Measurements from ENCODE around the gene SPTBN4.

Gene SPTBN4

DNA sequence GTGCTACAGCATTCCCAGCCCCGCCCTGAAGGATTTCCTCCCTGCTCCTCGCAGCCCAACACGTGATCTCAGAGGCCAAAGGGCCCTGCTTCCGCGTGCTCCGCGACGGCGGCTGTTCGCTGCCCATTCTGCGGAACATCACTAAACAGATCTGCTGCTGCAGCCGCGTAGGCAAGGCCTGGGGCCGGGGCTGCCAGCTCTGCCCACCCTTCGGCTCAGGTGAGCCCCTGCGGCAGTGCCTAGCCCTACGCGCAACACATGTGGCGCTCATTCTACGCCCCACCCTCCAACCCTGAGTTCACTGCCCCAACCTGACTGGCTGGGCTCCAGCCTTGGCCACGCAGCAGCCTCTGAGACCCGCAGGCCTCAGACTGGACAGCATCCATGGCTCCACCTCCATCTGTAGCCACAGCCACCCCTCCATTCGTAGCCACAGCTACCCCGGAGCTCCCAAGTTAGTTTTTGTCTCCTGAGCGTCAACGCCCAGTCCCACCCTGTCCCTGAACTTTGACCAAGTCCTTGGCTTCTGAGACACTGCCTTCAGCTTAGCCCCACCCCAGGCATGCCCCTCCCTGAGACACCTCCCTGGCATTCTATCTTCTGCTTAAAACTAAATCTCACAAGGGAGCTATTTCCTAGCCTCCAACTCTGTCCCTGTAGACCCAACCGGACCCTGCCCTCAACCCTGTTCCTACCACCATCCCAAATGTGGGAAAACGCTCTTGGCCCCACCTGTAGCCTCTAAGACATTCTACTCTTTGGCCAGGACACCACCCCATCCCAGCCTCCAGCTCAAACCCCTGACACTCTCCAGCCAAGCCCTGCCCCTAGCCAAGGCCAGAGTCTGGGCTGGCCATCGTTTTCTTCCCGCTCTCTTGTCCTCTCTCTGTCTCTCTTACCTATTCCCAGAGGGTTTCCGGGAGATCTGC, 140.8 kb downstream of the SPTBN4 start:
- peak; percentile 11 for DNase-seq

GRCh38 chr19:40608240-40608621, 141.4 kb downstream of the SPTBN4 start:
- no peak for DNase-seq

DNA sequence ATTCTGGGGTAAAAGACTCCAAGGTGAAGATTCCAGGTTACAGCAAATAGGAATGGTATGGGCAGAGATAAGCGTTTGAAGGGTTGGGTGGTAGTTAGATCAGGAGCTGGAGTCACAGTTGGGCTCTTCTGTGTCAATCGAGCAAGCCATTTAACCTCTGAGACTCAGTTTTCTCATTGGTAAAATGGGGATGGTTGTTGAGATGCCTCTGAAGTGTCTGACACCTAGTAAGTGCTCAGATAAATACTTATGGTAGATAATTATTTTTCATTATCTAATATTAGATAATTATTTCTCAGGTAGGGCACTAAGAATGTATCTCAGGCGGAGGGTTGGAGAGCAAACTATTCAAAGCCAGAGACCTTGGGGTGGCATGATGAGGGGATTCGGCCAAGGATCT, 142.2 kb downstream of the SPTBN4 start:
- no peak for DNase-seq

DNA sequence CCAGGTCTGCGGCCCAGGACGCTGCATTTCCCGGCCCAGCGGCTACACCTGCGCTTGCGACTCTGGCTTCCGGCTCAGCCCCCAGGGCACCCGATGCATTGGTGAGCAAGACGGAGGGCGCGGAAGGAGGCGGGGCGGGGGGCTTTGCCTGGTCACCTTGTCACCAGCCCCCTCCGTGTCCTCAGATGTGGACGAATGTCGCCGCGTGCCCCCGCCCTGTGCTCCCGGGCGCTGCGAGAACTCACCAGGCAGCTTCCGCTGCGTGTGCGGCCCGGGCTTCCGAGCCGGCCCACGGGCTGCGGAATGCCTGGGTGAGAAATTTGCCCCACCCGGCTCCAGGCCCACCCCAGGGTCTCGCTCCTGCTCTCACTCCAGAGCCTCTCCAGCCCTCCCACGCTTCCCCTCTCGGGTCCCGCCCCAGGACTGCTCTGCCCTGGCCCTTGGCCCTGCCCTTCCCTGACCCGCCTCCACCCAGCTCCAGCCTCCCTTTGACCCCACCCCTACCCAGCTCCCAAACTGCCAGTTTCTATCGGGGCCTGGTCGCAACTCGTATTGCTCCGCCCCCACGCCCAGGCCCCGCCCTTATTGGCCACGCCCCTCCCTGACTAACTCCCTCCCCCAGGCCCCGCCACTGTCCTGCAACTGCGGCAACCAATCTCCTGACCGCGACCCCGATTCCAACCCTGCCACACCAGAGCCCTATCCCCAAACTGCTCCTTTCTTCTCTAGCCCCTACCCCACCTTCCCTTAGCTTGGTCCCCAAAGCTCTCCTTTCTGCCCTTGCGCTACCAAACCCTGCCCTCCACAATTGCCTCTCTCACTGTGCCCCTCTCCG, 143.0 kb downstream of the SPTBN4 start:
- DNase-seq, result peak; percentile 54

DNA sequence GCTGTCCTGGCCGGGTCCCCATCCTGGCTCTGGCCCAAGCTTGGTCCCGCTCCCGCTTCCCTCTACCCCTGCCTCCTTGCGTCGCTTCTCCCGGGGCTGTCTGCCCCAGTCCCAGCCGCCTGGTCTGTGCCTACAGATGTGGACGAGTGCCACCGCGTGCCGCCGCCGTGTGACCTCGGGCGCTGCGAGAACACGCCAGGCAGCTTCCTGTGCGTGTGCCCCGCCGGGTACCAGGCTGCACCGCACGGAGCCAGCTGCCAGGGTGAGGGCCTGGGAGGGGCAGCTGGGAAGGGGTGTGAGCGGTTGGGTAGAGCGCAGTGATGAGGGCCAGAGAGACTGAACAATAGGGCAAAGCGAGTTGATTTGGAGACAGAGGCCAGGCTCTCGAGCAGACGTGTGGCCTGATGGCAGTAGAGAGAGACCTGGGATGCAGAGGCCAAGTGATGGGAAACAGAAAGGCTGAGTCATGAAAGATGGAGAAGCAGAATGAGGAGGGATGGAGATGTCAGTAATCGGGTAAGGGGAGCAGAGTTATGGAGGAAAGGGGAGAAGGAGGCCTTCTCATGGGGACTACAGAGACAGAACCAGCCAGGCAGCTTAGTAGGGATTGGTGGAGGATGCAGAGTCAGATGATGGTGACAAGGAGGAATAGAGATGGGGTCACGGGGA, 143.7 kb downstream of the SPTBN4 start:
- DNase-seq, result peak; percentile 32

GRCh38 chr19:40611096-40611495, 144.3 kb downstream of the SPTBN4 start:
- no peak for DNase-seq

GRCh38 chr19:40611900-40612698, 145.3 kb downstream of the SPTBN4 start:
- DNase-seq, result no peak

DNA sequence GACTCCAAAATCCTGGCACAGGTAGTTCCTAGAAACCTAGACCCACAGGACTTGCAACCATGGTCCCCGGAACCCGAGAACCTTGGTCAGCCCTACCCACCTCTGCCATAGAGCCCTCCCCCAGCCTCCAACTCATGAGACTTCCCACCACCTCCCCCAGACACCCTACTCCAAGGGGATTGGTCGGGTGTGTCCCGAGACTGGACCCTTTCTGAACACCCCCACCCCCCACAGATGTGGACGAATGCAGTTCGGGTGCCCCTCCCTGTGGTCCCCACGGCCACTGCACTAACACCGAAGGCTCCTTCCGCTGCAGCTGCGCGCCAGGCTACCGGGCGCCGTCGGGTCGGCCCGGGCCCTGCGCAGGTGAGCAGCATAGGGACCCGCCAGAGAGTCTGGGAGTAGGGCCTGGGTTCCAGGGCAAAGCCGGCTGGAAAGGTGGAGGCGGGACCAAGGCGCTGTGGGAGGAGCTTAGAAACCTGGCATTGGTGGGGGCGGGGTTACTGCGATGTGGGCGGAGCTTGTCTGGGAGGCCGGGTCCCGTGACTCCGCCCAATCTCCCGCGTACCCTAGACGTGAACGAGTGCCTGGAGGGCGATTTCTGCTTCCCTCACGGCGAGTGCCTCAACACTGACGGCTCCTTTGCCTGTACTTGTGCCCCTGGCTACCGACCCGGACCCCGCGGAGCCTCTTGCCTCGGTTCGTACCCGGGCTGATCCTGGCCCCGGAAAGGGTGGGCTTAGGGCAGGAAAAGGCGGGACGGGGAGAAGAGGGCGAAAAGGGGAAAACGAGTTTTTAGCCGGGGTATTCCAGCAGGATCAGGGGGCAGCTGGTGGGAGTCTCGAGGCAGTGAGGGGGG, 146.3 kb downstream of the SPTBN4 start:
- peak; percentile 53 for DNase-seq

DNA sequence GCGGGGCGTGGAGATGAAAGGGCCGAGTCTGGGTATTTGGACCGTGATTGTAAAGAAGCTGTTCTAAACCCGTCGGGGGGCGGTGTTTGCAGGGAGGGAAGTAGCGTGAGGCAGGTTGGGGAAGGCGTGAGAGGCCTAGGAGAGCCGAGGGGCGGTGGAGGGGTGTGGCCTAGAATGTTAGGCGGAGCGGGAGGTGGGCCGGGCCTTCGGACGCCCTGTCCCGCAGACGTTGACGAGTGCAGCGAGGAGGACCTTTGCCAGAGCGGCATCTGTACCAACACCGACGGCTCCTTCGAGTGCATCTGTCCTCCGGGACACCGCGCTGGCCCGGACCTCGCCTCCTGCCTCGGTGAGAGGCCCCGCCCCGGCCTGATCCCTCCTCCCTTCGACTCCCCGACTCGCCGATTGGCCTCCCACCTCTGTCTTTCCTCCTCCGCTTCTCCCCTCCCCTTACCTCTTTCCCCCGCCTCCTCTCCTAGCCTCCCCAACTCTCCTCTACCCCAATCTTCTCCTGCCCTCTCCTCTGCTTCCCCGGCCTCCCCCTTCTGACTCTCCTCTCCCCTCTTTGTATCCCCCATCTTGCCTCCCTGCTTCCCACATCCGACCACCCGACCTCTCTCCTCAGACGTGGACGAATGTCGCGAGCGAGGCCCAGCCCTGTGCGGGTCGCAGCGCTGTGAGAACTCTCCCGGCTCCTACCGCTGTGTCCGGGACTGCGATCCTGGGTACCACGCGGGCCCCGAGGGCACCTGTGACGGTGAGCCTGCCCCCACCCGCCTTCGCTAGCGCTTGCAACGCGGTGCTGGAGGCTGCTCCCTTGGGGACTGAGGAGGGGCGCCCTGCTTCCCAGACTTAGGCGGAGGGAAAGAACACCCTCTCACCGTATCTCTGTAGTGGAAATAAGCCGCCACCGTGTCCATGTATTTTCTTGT, 147.2 kb downstream of the SPTBN4 start:
- peak; percentile 76 for DNase-seq

- DNase-seq, result peak; percentile 66
These were observed 148.0 kb downstream of the SPTBN4 start for GRCh38 chr19:40614622-40615411.

DNA sequence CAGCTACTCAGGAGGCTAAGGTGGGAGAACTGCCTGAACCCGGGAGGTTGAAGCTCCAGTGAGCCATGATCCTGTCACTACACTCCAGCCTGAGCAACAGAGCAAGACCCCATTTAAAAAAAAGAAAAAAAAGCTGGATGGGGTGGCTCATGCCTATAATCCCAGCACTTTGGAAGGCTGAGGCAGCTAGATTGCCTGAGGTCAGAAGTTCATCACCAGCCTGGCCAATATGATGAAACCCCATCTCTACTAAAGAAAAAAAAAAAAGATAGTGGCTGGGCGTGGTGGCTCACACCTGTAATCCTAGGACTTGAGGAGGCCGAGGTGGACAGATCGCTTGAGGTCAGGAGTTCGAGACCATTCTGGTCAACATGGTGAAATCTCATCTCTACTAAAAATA, 149.4 kb downstream of the SPTBN4 start:
- no peak for DNase-seq

DNA sequence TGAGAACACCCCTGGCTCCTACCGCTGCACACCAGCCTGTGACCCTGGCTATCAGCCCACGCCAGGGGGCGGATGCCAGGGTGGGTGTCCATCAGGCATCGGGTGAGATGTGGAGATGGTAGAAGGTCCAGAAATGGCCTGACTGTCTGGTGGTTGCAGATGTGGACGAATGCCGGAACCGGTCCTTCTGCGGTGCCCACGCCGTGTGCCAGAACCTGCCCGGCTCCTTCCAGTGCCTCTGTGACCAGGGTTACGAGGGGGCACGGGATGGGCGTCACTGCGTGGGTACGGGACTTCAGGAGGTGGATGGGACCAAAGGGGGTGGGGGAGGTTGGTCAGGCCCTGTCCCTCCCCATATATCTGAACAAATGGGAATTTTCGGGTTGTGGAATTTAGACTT, 150.1 kb downstream of the SPTBN4 start:
- no peak for DNase-seq

DNA sequence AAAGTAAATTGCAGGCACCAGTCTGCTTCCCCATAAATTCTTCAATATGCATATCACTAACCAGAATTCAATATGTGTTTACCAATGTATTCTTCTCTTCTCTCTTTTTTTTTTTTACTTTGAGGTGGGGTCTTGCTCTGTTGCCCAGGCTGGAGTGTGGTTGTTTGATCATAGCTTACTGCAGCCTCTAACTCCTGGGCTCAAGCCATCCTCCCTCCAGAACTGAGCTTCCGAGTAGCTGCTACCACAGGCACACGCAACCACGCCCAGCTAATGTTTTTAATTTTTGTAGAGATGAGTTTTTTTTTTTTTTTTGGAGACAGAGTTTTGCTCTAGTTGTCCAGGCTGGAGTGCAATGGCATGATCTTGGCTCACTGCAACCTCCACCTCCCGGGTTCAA, 151.2 kb downstream of the SPTBN4 start:
- no peak for DNase-seq

DNA sequence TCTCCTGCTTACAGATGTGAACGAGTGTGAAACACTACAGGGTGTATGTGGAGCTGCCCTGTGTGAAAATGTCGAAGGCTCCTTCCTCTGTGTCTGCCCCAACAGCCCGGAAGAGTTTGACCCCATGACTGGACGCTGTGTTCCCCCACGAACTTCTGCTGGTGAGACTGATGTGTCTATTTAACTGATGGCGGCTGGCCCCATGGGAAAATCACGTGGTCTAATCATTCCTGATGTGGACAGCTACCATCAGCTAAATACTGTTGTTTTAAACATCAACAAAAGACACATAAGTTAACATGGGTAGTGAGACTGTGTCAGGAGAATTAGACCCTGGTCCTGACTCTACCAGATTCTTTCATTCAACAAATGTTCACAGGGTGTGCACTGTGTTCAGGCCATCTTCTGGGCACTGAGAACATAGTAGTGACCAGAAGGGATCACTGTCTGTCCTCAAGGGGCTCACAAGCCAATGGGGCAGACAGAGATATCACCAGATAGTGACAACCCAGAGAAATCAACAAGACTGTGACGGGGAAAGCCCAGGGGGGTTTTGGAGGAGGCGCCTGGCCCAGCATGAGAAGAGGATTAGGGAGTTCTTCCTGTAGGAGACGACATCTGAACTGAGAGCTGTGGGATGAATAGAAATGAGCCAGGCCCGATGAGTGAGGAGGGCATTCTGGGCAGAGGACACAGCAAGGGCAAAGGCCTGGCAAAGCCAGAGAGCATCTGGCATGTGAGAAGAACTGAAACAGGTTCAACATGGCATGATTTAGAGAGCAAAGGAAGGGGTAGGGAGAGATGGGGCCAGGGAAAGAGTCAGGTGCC, 152.7 kb downstream of the SPTBN4 start:
- no peak for DNase-seq

- DNase-seq, result no peak
These were observed 153.3 kb downstream of the SPTBN4 start for GRCh38 chr19:40620161-40620485.

DNA sequence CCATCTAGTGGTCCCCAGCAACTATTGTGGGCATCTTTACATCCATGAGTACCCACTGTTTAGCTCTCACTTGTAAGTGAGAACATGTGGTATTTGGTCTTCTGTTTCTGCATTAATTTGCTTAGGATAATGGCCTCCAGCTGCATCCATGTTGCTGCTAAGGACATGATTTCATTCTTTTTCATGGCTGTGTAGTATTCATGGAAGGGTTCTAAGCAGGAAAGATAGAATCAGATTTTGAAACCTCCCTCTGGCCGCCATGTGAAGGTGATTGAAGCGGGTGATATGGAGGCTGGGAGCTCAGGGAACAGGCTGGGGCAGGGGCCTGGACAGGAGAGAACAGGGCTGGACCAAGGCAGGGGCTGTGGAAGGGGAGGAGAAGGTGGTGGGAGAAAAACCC, 154.5 kb downstream of the SPTBN4 start:
- DNase-seq, result no peak

DNA sequence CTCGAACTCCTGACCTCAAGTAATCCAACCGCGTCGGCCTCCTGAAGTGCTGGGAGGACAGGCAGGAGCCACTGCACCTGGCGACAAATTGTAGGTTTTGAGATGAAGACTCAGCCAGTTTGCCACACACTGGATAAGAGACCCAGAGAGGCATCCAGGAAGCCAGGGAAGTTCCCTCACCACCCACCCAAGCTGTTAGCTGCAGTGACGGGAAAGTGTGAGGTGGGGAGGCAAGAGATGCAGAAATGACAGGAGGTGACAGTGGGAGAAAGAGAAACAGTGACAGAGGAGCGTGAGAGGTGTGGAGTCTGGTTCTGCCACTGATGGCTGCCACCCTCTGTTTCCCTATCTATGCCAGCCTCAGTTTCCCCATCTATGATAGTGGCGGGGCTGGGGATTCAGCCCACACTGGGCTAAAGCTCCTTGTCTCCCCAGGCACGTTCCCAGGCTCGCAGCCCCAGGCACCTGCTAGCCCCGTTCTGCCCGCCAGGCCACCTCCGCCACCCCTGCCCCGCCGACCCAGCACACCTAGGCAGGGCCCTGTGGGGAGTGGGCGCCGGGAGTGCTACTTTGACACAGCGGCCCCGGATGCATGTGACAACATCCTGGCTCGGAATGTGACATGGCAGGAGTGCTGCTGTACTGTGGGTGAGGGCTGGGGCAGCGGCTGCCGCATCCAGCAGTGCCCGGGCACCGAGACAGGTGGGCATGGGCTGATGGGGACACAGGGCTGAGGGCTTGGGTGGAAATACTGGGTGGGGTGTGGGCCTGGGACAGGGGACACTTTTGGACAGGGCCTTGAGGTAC, 155.4 kb downstream of the SPTBN4 start:
- no peak for DNase-seq

- DNase-seq, result no peak
These were observed 155.9 kb downstream of the SPTBN4 start for GRCh38 chr19:40622773-40623075.
